NOMO-1 treated with DMSO at 0.1 percent for 48 hours (cell line): ENCODE results near the gene IL6R.
A peak's percentile ranks its signal among the peaks of the same experiment; 100 is the strongest.

Experiments
- DNase-seq: peaks from one replicate; lab custom pipeline; 2025; ENCODE audit not compliant: unreplicated experiment; lab: John Stamatoyannopoulos, UW

The IL6R gene

GRCh38 chr1:154423988-154424326 is 18.8 kb downstream of the IL6R start:
- DNase-seq, result no peak

GRCh38 chr1:154425172-154425571 is 20.0 kb downstream of the IL6R start:
- no peak for DNase-seq

DNA sequence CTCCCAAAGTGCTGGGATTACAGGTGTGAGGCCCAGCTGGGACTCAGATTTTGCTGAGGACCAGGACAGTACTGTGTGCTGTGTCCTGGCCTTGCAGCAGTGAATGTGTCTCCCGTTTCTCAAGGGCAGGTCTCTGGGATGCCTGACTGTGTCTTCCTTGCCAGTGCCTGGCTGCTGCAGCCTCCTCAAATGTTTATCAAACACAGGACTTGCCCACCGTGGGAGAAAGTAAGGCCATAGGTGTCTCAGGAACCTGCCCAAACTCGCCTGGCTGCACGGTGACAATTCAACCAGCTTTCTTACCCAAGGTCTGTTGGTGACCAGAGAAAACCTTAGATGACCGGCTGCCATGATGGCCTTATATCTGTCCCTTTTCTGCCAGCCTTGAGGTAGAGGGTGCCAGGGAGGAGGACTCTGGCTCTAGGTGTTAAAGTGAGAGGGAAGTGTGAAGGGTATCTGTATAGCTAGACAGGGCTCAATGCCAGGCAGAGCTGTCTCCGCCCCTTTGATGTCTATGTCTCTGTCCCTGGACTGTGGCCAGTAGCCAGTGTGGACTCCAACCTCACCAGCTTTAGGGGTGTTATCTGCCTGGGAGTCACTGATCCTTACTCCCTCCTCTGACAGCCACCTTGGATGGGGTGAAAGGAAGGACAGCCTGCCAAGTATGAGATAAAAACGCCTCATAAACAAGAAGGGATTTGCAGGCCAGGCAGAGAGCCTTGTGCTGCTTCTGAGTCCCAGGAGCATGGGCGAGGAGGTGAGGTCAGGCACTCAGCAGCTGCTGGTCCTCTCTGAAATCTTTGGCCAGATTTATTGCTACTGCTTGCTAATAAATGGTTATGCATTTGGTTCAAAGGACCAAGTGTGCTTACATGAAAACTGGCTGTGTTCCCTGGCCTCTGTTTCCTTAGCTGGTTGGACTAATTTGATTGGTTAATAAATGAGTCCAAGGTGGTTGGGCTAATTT is 22.3 kb downstream of the IL6R start:
- no peak for DNase-seq

DNA sequence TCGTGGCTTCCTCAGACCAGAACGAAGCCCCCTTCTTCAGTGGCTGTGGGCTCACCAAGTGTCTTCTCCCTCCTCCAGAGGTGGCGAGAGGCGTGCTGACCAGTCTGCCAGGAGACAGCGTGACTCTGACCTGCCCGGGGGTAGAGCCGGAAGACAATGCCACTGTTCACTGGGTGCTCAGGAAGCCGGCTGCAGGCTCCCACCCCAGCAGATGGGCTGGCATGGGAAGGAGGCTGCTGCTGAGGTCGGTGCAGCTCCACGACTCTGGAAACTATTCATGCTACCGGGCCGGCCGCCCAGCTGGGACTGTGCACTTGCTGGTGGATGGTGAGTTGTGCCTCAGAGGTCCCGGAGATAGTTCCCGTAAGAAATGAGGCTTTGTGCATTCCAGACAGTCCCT is 24.0 kb downstream of the IL6R start:
- DNase-seq, result no peak

DNA sequence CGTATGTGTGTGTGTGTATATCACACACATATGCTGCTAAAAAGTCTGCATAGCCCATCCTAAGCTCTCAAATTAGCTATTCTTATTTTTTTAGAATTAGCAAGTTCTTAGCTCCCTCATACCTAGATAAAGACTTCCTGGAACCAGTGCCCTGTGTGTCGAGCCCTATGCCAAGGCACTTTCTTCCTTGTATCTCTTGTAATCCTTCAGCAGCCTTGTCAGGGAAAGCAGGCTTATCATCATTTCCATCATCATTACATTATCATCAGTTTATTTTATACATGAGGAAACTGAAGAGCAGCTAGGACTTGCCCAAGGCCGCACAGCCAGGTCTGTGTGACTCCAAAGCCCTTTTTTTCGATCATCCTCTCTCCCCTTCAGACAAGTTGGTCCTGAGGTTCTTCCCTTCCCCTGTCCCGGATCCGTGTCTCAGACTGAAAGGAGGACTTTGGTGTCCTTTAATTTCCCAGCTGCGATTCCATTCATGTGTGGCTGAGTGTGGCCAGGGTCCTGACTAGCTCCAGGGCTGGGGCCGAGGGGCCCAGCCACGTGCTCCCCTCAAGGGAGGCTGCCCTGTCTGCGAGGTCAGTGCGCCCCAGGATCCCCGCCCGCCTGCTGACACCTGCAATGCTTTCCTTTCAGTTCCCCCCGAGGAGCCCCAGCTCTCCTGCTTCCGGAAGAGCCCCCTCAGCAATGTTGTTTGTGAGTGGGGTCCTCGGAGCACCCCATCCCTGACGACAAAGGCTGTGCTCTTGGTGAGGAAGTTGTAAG is 24.9 kb downstream of the IL6R start:
- DNase-seq, result no peak

DNA sequence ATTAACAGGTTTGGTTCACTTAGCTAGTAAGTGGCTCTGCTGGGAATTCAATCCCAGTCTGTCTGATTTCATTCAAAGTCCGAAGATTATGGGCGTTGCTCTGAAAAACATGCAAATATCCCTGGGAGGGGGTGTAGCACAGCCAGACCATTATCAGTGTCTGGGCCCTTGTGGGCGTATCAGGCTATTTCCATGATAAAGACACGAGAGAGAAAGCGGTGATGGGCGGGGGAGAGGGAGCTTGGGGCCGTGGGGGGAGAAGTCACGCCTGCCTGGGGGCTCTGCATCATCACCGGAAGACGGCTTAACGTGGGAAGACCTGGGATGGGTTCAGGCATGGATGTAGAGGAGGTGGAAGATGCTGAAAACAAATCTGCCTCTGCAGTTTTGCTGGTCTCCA is 25.8 kb downstream of the IL6R start:
- no peak for DNase-seq

DNA sequence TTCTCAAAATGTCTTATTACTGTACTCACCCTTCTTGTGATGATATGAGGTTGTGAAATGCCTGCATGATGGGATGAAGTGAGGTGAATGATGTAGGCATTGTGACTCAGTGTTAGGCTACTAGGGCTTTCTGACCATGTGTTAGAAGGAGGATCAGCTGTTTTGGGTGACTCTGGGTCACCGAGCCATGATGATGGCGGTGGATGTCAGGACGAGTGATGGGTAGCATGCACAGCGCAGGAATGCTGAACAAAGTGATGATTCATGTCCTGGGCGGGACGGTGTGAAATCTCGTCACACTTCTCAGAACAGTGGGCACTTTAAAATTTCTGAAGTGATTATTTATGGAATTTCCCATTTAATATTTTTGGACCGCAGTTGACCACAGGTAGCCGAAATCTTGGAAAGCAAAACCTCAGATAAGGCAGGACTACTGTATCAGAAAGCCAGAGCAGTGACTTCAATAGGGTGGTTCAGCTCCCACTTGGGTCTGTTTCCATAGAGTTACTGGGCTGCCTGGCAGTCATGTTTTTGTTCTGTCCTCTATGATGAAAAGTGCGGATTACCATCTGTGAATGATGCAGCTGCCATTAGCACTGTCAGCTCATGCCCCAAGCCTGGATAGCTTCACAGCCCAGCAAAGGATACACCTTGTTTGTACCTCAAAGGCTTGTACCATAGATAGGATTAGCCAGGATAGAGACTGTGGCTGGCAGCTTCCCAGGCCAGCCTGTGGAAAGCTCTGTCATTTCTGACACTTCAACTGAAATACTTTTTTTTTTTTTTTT is 26.6 kb downstream of the IL6R start:
- peak; percentile 41 for DNase-seq

DNA sequence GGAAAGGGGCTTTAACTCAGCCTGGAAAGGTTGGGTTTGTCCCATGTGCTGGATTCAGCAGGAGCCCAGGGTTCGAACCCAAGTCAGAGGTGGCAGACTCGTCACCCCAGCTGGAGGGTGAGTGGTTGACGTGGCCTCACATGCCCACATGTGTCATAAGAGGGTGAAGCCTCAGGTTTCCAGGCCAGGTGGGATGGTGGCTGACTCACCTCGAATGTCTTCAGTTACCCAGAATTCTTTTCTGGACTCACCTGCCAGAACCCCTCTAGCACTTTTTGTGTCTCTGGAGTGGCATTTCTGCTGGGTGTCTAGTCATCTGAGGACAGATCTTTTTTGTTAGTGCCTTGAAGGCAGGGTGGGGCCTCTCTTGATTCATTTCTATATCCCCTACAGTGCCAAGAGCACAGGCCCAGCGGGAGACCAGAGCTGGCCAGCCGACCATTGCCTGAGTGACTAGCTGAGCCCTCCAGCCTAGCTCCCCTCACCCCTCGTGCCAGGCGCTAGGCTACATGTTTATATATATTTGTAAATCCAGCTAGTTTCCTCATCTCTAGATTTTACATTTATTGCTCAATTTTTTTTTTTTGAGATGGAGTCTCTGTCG is 28.1 kb downstream of the IL6R start:
- no peak for DNase-seq

- no peak for DNase-seq
Measured at GRCh38 chr1:154434346-154435085, 29.4 kb downstream of the IL6R start.

- DNase-seq, result no peak
Measured at GRCh38 chr1:154435599-154436200, 30.6 kb downstream of the IL6R start.

DNA sequence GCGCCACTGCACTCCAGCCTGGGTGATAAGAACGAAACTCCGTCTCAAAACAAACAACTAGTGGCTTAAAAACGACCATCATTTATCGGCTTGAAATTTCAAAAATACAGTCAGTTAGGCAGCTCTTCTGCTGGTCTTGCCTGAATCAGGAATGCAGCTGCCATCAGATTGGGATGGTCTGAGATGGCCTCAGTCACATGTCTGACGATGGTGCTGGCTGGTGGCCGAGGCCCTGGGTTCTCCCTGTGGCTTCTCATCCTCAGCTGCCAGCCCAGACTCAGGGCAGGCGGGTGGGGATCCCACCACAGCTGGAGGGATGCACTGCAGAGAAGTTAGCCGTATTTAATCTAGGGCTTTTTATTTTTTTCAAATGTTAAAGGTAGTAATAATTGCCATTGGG is 31.3 kb downstream of the IL6R start:
- no peak for DNase-seq

- no peak for DNase-seq
Measured at GRCh38 chr1:154440036-154440804, 35.1 kb downstream of the IL6R start.

DNA sequence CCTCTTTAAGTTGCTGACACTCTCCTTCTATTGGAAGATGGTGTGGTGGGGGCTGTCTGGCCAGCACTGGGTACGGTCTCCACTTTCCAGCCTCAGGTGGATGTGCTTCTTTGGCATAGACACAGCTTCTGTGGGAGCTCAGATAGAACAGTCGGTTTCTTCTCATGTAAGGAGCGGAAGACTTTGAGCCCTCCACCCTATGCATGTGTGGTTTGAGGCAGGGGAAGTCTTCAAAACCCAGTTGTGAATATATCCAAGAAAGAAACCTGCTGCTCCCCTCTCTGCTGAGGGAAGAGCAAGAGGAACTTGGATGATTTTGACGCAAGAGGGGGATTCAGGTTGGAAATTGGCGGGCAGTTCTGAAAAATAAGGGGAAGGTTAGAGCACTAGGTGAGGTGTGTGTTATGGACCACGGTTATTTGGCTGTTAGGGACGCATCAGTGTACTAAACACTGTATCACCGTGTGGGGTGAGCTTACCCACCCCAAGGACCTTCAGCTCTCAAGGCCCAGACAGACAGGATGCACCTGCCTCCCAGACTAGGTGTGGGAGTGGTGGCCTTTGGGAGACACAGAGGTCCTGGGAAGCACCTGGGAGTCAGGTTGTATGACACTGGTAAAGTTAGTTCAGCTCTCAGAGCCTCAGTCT is 36.2 kb downstream of the IL6R start:
- no peak for DNase-seq

DNA sequence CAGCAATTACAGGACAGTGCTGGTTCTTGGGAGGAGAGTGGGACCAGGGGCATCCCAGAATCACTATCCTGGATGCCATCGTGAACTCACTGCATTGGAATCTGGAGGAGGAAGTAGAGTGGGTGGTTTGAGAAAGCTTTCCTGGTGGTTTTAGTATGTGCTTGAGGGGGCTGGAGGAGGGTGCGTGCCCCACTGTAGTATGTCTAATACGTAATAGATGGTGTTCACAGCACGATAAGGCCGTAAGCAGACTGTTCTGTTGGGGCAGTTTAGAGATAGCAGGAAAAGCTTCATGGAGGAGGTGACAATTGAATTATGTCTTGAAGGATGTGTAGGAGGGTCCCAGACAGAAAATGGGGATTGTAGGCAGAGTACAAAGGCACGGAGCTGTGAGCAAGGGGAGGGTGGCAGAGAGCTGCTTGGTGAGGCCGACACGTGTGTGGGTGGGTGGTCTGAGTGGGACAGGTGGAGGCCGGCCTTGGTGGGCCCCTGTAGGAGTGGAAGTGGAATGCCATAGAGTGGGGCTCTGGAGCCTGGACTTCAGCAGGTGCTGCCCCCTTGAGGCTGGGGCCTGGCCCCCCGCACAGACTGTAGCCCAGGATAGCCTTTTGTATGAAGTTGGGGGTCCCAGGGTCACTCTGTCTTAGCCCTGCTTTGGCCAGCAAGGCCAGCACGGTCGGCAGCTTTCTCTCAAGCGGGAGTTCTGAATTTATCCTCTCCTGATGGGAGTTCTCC is 37.0 kb downstream of the IL6R start:
- DNase-seq, result no peak

- DNase-seq, result no peak
Measured at GRCh38 chr1:154443274-154444013, 38.3 kb downstream of the IL6R start.

DNA sequence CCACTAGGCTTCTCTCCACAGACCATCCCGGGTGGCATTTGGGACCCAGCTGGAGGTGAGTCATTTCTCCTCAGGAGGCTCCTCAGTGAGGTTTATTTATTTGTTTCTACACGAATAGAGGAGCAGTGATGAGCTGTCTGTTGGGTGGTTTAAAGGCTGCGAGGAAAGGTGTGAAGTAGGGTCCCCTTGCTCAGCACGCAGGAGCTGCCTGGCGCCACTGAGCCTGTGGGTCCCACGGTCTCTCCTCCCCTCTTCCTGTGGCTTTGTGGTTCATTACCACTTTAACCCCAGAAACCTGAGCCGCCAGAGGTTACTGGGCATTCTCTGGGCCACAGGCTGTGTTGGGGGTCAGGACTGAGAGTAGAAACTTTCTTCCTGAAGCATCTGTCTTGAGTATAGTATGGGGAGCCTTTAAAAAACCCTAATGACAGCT is 39.9 kb downstream of the IL6R start:
- DNase-seq, result no peak

- DNase-seq, result no peak
Measured at GRCh38 chr1:154446292-154446691, 41.1 kb downstream of the IL6R start.
